Stimulated activated CD4-positive, alpha-beta T cell treated with anti-CD3 and anti-CD28 coated beads, TNF-alpha, amount 100 ng/mL, for 4 hours (primary cell): ENCODE results near the gene ZNF195.
"Not testable (repeated sequence)": the region's sequence is repeated elsewhere in the genome, so short reads cannot be mapped to it uniquely, and the experiment has no call there.

ENCODE experiments used
- DNase-seq, 3 experiments: peaks; one replicate each; pipeline ENCODE4 v3.0.0-alpha.2; 2020; ENCODE audit warnings: low read depth in 3 of 3

ZNF195 gene

GRCh38 chr11:3402181-3402860 lies 23.4 kb upstream of the ZNF195 start:
- not testable (repeated sequence) for DNase-seq

GRCh38 chr11:3401052-3401451 lies 22.1 kb upstream of the ZNF195 start:
- not testable (repeated sequence) for DNase-seq

GRCh38 chr11:3398509-3398908 lies 19.6 kb upstream of the ZNF195 start:
- DNase-seq = not testable (repeated sequence)

- not testable (repeated sequence) for DNase-seq
Measured at GRCh38 chr11:3398106-3398505, 19.2 kb upstream of the ZNF195 start.

- not testable (repeated sequence) for DNase-seq
Measured at GRCh38 chr11:3397210-3397609, 18.3 kb upstream of the ZNF195 start.

GRCh38 chr11:3395468-3395867 lies 16.5 kb upstream of the ZNF195 start:
- not testable (repeated sequence) for DNase-seq

GRCh38 chr11:3394956-3395355 lies 16.0 kb upstream of the ZNF195 start:
- DNase-seq = not testable (repeated sequence)

GRCh38 chr11:3393450-3393849 lies 14.5 kb upstream of the ZNF195 start:
- not testable (repeated sequence) for DNase-seq

GRCh38 chr11:3382613-3383285 lies 3.8 kb upstream of the ZNF195 start:
- DNase-seq = no peak

- no peak for DNase-seq
Measured at GRCh38 chr11:3381794-3382193, 2.8 kb upstream of the ZNF195 start.

- DNase-seq = no peak
Measured at GRCh38 chr11:3380706-3381545, 2.0 kb upstream of the ZNF195 start.

- DNase-seq = no peak
Measured at GRCh38 chr11:3375552-3375951, 3.4 kb downstream of the ZNF195 start.

- DNase-seq = no peak
Measured at GRCh38 chr11:3370311-3370870, 8.6 kb downstream of the ZNF195 start.

GRCh38 chr11:3369366-3369765 lies 9.6 kb downstream of the ZNF195 start:
- DNase-seq = no peak

GRCh38 chr11:3368199-3368598 lies 10.7 kb downstream of the ZNF195 start:
- DNase-seq = no peak

GRCh38 chr11:3367221-3367620 lies 11.7 kb downstream of the ZNF195 start:
- no peak for DNase-seq

GRCh38 chr11:3359092-3359824 lies 19.7 kb downstream of the ZNF195 start:
- DNase-seq = no peak

GRCh38 chr11:3357994-3358676 lies 20.8 kb downstream of the ZNF195 start:
- DNase-seq = no peak

- DNase-seq = no peak
Measured at GRCh38 chr11:3357302-3357701, 21.6 kb downstream of the ZNF195 start.

GRCh38 chr11:3356858-3357257 lies 22.1 kb downstream of the ZNF195 start:
- no peak for DNase-seq

GRCh38 chr11:3353066-3353465 lies 25.9 kb downstream of the ZNF195 start:
- no peak for DNase-seq
